ENCODE results near the gene SHROOM3.
"Not testable (repeated sequence)": the region's sequence is repeated elsewhere in the genome, so short reads cannot be mapped to it uniquely, and the experiment has no call there.

Gene SHROOM3

DNA sequence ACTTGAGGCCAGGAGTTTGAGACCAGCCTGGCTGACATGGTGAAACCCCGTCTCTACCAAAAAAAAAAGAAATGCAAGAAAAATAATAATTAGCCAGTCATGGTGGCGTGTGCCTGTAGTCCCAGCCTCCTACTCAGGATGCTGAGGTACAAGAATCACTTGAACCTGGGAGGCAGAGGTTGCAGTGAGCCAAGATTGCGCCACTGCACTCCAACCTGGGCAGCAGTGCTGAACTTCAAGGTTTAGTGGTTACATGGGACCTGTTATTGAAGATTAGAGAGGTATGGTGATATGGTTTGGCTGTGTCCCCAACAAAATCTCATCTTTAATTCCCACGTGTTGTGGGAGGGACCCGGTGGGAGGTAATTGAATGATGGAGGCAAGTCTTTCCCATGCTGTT, 292.9 kb downstream of the SHROOM3 start:
- not testable (repeated sequence) for H3K9ac ChIP-seq (ENCODE audit: low read length); H4K91ac ChIP-seq (ENCODE audit: low read length); H3K4ac ChIP-seq (ENCODE audit: low read depth in 1 of 2, low read length in 2 of 2); H3K4me3 ChIP-seq (ENCODE audit: insufficient read depth in 1 of 2, low read depth in 1 of 2, low read length in 2 of 2); H3K4me2 ChIP-seq (ENCODE audit: low read length, poor library complexity, severe bottlenecking); H3K27me3 ChIP-seq (ENCODE audit: control insufficient read depth in 1 of 2, insufficient read depth in 1 of 2, low read length in 2 of 2); H2BK5ac ChIP-seq (ENCODE audit: low read depth, low read length, poor library complexity, severe bottlenecking); H2AK5ac ChIP-seq (ENCODE audit: low read length, severe bottlenecking); H3K36me3 ChIP-seq (ENCODE audit: control insufficient read depth in 1 of 2, insufficient read depth in 2 of 2, low read depth in 1 of 2, low read length in 2 of 2); H2AFZ ChIP-seq (ENCODE audit: low read depth, low read length); H2BK15ac ChIP-seq (ENCODE audit: low read depth, poor library complexity, severe bottlenecking); H4K8ac ChIP-seq (ENCODE audit: low read length); H3K23ac ChIP-seq (ENCODE audit: low read length in 2 of 2); H3K18ac ChIP-seq (ENCODE audit: low read depth in 1 of 2, low read length in 2 of 2); H3K9me3 ChIP-seq (ENCODE audit: control insufficient read depth, low read length); DNase-seq; H2BK12ac ChIP-seq (ENCODE audit: low read length in 2 of 2); H3K14ac ChIP-seq (ENCODE audit: low read length in 2 of 2); H3K27ac ChIP-seq (ENCODE audit: low read length, poor library complexity, severe bottlenecking); H3K4me1 ChIP-seq (ENCODE audit: control insufficient read depth, insufficient read depth, low read depth, low read length); H2BK120ac ChIP-seq (ENCODE audit: low read depth, low read length)
- H3K79me1 ChIP-seq (replicated peaks; ENCODE audit: low read length, poor library complexity, severe bottlenecking): peaks cover 13% of the 10 kb centered on the region
- WGBS: 97% methylated on average over 5 of the region's 5 CpGs

GRCh38 chr4:76729460-76729859, 294.4 kb downstream of the SHROOM3 start:
- H2AFZ ChIP-seq (ENCODE audit: low read depth, low read length): no peak overlapping the region
- no peak overlapping the region for H2BK15ac ChIP-seq (ENCODE audit: low read depth, poor library complexity, severe bottlenecking)
- peaks cover 3% of the 10 kb centered on the region for H3K4me1 ChIP-seq (ENCODE audit: control insufficient read depth, insufficient read depth, low read depth, low read length)
- WGBS: no CpG with 5 or more reads among the region's 1 CpG
- peak; percentile 41 for DNase-seq
- H3K27me3 ChIP-seq (ENCODE audit: control insufficient read depth in 1 of 2, insufficient read depth in 1 of 2, low read length in 2 of 2): no peaks in the 10 kb centered on the region
- no peak overlapping the region for H3K14ac ChIP-seq (ENCODE audit: low read length in 2 of 2)
- H3K4me3 ChIP-seq (ENCODE audit: insufficient read depth in 1 of 2, low read depth in 1 of 2, low read length in 2 of 2): no peak overlapping the region
- H4K91ac ChIP-seq (ENCODE audit: low read length): no peak overlapping the region
- H2AK5ac ChIP-seq (ENCODE audit: low read length, severe bottlenecking): no peak overlapping the region
- no peak overlapping the region for H4K8ac ChIP-seq (ENCODE audit: low read length)
- H3K27ac ChIP-seq (ENCODE audit: low read length, poor library complexity, severe bottlenecking): no peak overlapping the region
- no peak overlapping the region for H3K4ac ChIP-seq (ENCODE audit: low read depth in 1 of 2, low read length in 2 of 2)
- H3K79me1 ChIP-seq (replicated peaks; ENCODE audit: low read length, poor library complexity, severe bottlenecking): peaks cover 13% of the 10 kb centered on the region
- H3K9me3 ChIP-seq (ENCODE audit: control insufficient read depth, low read length): no peaks in the 10 kb centered on the region
- H3K18ac ChIP-seq (ENCODE audit: low read depth in 1 of 2, low read length in 2 of 2): no peak overlapping the region
- H3K23ac ChIP-seq (ENCODE audit: low read length in 2 of 2): no peak overlapping the region
- no peak overlapping the region for H2BK120ac ChIP-seq (ENCODE audit: low read depth, low read length)
- H3K4me2 ChIP-seq (ENCODE audit: low read length, poor library complexity, severe bottlenecking): no peak overlapping the region
- no peak overlapping the region for H2BK5ac ChIP-seq (ENCODE audit: low read depth, low read length, poor library complexity, severe bottlenecking)
- H3K36me3 ChIP-seq (ENCODE audit: control insufficient read depth in 1 of 2, insufficient read depth in 2 of 2, low read depth in 1 of 2, low read length in 2 of 2): no peaks in the 10 kb centered on the region
- H2BK12ac ChIP-seq (ENCODE audit: low read length in 2 of 2): no peak overlapping the region
- no peak overlapping the region for H3K9ac ChIP-seq (ENCODE audit: low read length)

DNA sequence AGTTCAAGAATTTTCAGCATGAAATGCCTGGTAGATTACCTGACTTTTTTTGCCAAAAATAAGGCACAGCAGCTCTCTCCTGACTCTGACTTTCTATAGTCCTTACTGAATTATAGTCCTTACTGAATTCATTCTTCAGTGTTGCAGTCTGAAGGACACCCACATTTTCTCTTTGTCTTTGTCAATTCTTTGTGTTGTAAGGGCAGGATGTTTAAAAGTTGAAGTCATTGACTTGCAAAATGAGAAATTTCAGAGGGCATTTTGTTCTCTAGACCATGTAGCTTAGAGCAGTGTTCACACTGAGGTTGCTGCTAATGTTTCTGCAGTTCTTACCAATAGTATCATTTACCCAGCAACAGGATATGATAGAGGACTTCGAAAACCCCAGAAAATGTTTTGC, 295.0 kb downstream of the SHROOM3 start:
- no peak overlapping the region for H2AFZ ChIP-seq (ENCODE audit: low read depth, low read length)
- H2BK12ac ChIP-seq (ENCODE audit: low read length in 2 of 2): no peak overlapping the region
- H4K91ac ChIP-seq (ENCODE audit: low read length): no peak overlapping the region
- H3K4ac ChIP-seq (ENCODE audit: low read depth in 1 of 2, low read length in 2 of 2): no peak overlapping the region
- H3K23ac ChIP-seq (ENCODE audit: low read length in 2 of 2): no peak overlapping the region
- H3K4me3 ChIP-seq (ENCODE audit: insufficient read depth in 1 of 2, low read depth in 1 of 2, low read length in 2 of 2): no peak overlapping the region
- peaks cover 3% of the 10 kb centered on the region for H3K4me1 ChIP-seq (ENCODE audit: control insufficient read depth, insufficient read depth, low read depth, low read length)
- no peak overlapping the region for H4K8ac ChIP-seq (ENCODE audit: low read length)
- H2BK5ac ChIP-seq (ENCODE audit: low read depth, low read length, poor library complexity, severe bottlenecking): no peak overlapping the region
- H3K4me2 ChIP-seq (ENCODE audit: low read length, poor library complexity, severe bottlenecking): no peak overlapping the region
- DNase-seq: peak; percentile 38
- no peak overlapping the region for H3K9ac ChIP-seq (ENCODE audit: low read length)
- no peak overlapping the region for H2AK5ac ChIP-seq (ENCODE audit: low read length, severe bottlenecking)
- H3K18ac ChIP-seq (ENCODE audit: low read depth in 1 of 2, low read length in 2 of 2): no peak overlapping the region
- no peak overlapping the region for H2BK15ac ChIP-seq (ENCODE audit: low read depth, poor library complexity, severe bottlenecking)
- no peak overlapping the region for H2BK120ac ChIP-seq (ENCODE audit: low read depth, low read length)
- peaks cover 13% of the 10 kb centered on the region for H3K79me1 ChIP-seq (replicated peaks; ENCODE audit: low read length, poor library complexity, severe bottlenecking)
- H3K27ac ChIP-seq (ENCODE audit: low read length, poor library complexity, severe bottlenecking): no peak overlapping the region
- H3K36me3 ChIP-seq (ENCODE audit: control insufficient read depth in 1 of 2, insufficient read depth in 2 of 2, low read depth in 1 of 2, low read length in 2 of 2): no peaks in the 10 kb centered on the region
- H3K14ac ChIP-seq (ENCODE audit: low read length in 2 of 2): no peak overlapping the region
- H3K27me3 ChIP-seq (ENCODE audit: control insufficient read depth in 1 of 2, insufficient read depth in 1 of 2, low read length in 2 of 2): no peaks in the 10 kb centered on the region
- H3K9me3 ChIP-seq (ENCODE audit: control insufficient read depth, low read length): no peaks in the 10 kb centered on the region
- no CpG with 5 or more reads among the region's 1 CpG for WGBS

GRCh38 chr4:76732246-76732645, 297.2 kb downstream of the SHROOM3 start:
- H3K4me2 ChIP-seq (ENCODE audit: low read length, poor library complexity, severe bottlenecking): no peak overlapping the region
- DNase-seq: no peak

More at GRCh38 chr4:76732246-76732645, 297.2 kb downstream of the SHROOM3 start:
- H2BK120ac ChIP-seq (ENCODE audit: low read depth, low read length): no peak overlapping the region
- no peak overlapping the region for H3K4ac ChIP-seq (ENCODE audit: low read depth in 1 of 2, low read length in 2 of 2)
- 89% methylated on average over 1 of the region's 1 CpG for WGBS
- H3K9me3 ChIP-seq (ENCODE audit: control insufficient read depth, low read length): no peaks in the 10 kb centered on the region
- H3K23ac ChIP-seq (ENCODE audit: low read length in 2 of 2): no peak overlapping the region
- peaks cover 3% of the 10 kb centered on the region for H3K4me1 ChIP-seq (ENCODE audit: control insufficient read depth, insufficient read depth, low read depth, low read length)
- no peak overlapping the region for H2BK5ac ChIP-seq (ENCODE audit: low read depth, low read length, poor library complexity, severe bottlenecking)
- peaks cover 11% of the 10 kb centered on the region for H3K79me1 ChIP-seq (replicated peaks; ENCODE audit: low read length, poor library complexity, severe bottlenecking)
- no peak overlapping the region for H3K27ac ChIP-seq (ENCODE audit: low read length, poor library complexity, severe bottlenecking)
- no peaks in the 10 kb centered on the region for H3K27me3 ChIP-seq (ENCODE audit: control insufficient read depth in 1 of 2, insufficient read depth in 1 of 2, low read length in 2 of 2)
- no peak overlapping the region for H2BK15ac ChIP-seq (ENCODE audit: low read depth, poor library complexity, severe bottlenecking)
- peak overlapping the region in 1 of 2 experiments; percentile 1 for H2BK12ac ChIP-seq (ENCODE audit: low read length in 2 of 2)
- peak overlapping the region; percentile 26 for H2AK5ac ChIP-seq (ENCODE audit: low read length, severe bottlenecking)
- H4K91ac ChIP-seq (ENCODE audit: low read length): no peak overlapping the region
- no peak overlapping the region for H3K18ac ChIP-seq (ENCODE audit: low read depth in 1 of 2, low read length in 2 of 2)
- H2AFZ ChIP-seq (ENCODE audit: low read depth, low read length): no peak overlapping the region
- no peak overlapping the region for H3K9ac ChIP-seq (ENCODE audit: low read length)
- no peak overlapping the region for H4K8ac ChIP-seq (ENCODE audit: low read length)
- H3K36me3 ChIP-seq (ENCODE audit: control insufficient read depth in 1 of 2, insufficient read depth in 2 of 2, low read depth in 1 of 2, low read length in 2 of 2): no peaks in the 10 kb centered on the region
- H3K4me3 ChIP-seq (ENCODE audit: insufficient read depth in 1 of 2, low read depth in 1 of 2, low read length in 2 of 2): no peak overlapping the region
- no peak overlapping the region for H3K14ac ChIP-seq (ENCODE audit: low read length in 2 of 2)
